K562 (cell line): ENCODE results near the gene UQCRFS1. TPM values are rescaled to one million over a fixed set of nuclear protein-coding genes. Genes with fewer than 3 reads are reported as not detected.

ENCODE experiments used
- E2F8 ChIP-seq: fragments of 450-650 bp; IDR thresholded peaks from 2 replicates; pipeline ENCODE4 v1.7.1; 2018; ENCODE audit warnings: mild to moderate bottlenecking, low read depth; ENCODE audit not compliant: partially characterized antibody
- MCM3 ChIP-seq: fragments of 450-650 bp; IDR thresholded peaks from 2 replicates; pipeline ENCODE4 v1.6.1; 2016
- MXI1 ChIP-seq: IDR thresholded peaks from 2 replicates; pipeline ENCODE4 v1.6.1; 2011; ENCODE audit warnings: low read depth, mild to moderate bottlenecking, improper control_type of control experiment, low read length
- POLR2AphosphoS5 ChIP-seq: IDR thresholded peaks from 2 replicates; pipeline ENCODE4 v1.6.1; 2011; ENCODE audit warnings: mild to moderate bottlenecking, low read depth, low read length, moderate library complexity; ENCODE audit not compliant: control insufficient read depth, insufficient read depth
- SIN3A ChIP-seq, 2 experiments: fragments of 150-350 bp in 1 of 2; IDR thresholded peaks; 2 replicates each; pipeline ENCODE4 v1.6.1; 2011 to 2016; ENCODE audit warnings: borderline replicate concordance in 2 of 2, low read depth in 2 of 2, low read length in 2 of 2, mild to moderate bottlenecking in 2 of 2, moderate library complexity in 2 of 2; ENCODE audit not compliant: control insufficient read depth in 1 of 2
- YY1 ChIP-seq, 3 experiments: IDR thresholded peaks; 2 replicates each; pipeline ENCODE4 v1.6.1; 2011; ENCODE audit warnings: low read length in 2 of 3, mild to moderate bottlenecking in 2 of 3, moderate library complexity in 2 of 3, borderline replicate concordance in 1 of 3, control low read depth in 1 of 3, low read depth in 1 of 3; ENCODE audit not compliant: insufficient read depth in 3 of 3, insufficient replicate concordance in 2 of 3, control insufficient read depth in 1 of 3, insufficient read length in 1 of 3; ENCODE audit errors: extremely low read depth in 1 of 3
- ZBTB49 ChIP-seq: sonication (generic); formaldehyde crosslinking; IDR thresholded peaks from 2 replicates; pipeline ENCODE4 v1.8.0; 2022; ENCODE audit warnings: missing genetic modification reagents, mild to moderate bottlenecking, borderline replicate concordance
- ZNF444 ChIP-seq: fragments of 250-450 bp; sonication (Bioruptor Pico); IDR thresholded peaks from 2 replicates; pipeline ENCODE4 v1.4.0; 2020; ENCODE audit warnings: mild to moderate bottlenecking, moderate library complexity
- ZNF518B ChIP-seq: fragments of 250-450 bp; sonication (Bioruptor Pico); IDR thresholded peaks from 2 replicates; pipeline ENCODE4 v1.5.0; 2021; ENCODE audit warnings: mild to moderate bottlenecking, moderate library complexity
- polyA plus RNA-seq, 8 experiments: library from polyadenylated mRNA; depleted of rRNA in 4 of 8; stranded (reverse) in 5 of 8; unstranded in 3 of 8; fragments of >200 nt; fragmentation: Nextera tagmentation in 2 of 8; fragmentation: Illumina TruSeq in 1 of 8; extraction: Ambion mirVana in 2 of 8; extraction: Trizol in 1 of 8; gene quantifications; 2 replicates each; pipeline versions ENCODE4 v1.2.1 to v1.2.3, GENCODE V29; 2011 to 2014; ENCODE audit warnings: inconsistent platforms in 1 of 8, missing spikeins in 1 of 8
- total RNA-seq, 7 experiments: library from RNA; depleted of rRNA in 6 of 7; stranded (reverse); fragments of >200 nt in 6 of 7; fragmentation: Illumina TruSeq in 2 of 7; extraction: Trizol in 2 of 7; gene quantifications; 2 replicates each; pipeline versions ENCODE4 v1.2.1 to v1.2.3, GENCODE V29; 2011 to 2021; ENCODE audit warnings: low replicate concordance in 1 of 7

The UQCRFS1 gene
- total and polyA plus RNA-seq, 9 of the 15 experiments (the other 6 are each of a cell fraction or from before 2014, with no cell fraction given): 10.8 to 110 (median 64.7) TPM

- TF ChIP-seq POLR2AphosphoS5 (peak; percentile 20; the same call in 1 of the 2 replicates), ZNF444 (CRISPR knock-in tag) (no peak), SIN3A (IDR thresholded peaks at IDR 0.05; ENCODE audit: borderline replicate concordance in 2 of 2, control insufficient read depth in 1 of 2, low read depth in 2 of 2, low read length in 2 of 2) (peak; percentile 30 to 46; a peak in 1 of 4 replicates), MXI1 (peak; percentile 19; the same call in 1 of the 2 replicates), YY1 (IDR thresholded peaks at IDR 0.05; ENCODE audit: borderline replicate concordance in 1 of 3, control insufficient read depth in 1 of 3, extremely low read depth in 1 of 3, insufficient read depth in 3 of 3, insufficient read length in 1 of 3, insufficient replicate concordance in 2 of 3, low read depth in 1 of 3, low read length in 2 of 3) (peak in 1 of 3 experiments; percentile 65), MCM3 (no peak), ZBTB49 (CRISPR knock-in tag) (no peak), ZNF518B (CRISPR knock-in tag) (no peak), E2F8 (no peak)
Measured at GRCh38 chr19:29211562-29212355, 1.2 kb downstream of the UQCRFS1 start (continued).
